GM21515 (cell line): ENCODE data around the gene PARD3B.

ENCODE experiments used
- ATAC-seq: cut with Tn5 transposase; IDR thresholded peaks from one replicate; pipeline ENCODE4 v1.9.1; 2021; ENCODE audit not compliant: unreplicated experiment

The PARD3B gene

DNA sequence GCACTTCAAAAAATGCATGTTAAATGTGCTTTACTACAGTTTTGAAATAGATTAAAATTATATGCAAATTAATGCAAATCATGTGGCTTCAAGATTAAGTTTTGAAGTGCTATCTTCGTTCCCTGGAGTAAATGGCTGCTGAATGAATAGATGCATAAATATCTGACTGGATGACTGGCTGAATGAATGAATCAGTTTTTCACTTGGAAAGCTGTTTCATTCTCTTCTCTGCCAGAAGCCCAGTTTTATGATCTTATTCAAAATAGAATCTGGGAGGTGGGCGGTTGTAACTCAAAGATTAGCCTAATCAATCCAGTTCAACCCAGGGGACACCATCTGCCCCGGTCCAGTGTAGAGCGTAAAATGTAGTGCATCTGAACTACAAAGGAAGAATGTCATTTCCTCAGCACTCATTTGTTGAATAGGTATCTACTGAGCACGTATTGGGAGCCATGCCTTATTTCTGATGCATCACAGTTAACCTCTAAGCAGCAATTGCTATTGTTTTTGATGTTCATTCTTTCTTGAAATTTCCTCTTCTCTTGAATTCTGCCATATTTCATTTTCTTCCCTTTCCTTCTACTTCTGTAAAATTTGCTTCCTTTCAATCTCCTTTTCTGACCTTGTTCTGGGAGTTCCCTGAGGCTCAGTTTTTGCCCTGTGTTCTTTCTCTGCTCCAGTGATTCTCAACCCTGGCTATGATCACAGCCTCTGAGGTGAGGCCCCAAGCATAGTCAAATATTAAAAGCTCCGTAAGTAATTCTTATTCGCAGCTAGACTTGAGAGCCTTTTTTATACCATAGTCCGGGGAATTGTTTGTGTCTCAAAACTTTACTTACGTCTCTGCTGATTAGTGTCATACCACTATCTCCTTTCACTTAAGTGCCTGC lies 282.7 kb downstream of the PARD3B start:
- no peak for ATAC-seq

DNA sequence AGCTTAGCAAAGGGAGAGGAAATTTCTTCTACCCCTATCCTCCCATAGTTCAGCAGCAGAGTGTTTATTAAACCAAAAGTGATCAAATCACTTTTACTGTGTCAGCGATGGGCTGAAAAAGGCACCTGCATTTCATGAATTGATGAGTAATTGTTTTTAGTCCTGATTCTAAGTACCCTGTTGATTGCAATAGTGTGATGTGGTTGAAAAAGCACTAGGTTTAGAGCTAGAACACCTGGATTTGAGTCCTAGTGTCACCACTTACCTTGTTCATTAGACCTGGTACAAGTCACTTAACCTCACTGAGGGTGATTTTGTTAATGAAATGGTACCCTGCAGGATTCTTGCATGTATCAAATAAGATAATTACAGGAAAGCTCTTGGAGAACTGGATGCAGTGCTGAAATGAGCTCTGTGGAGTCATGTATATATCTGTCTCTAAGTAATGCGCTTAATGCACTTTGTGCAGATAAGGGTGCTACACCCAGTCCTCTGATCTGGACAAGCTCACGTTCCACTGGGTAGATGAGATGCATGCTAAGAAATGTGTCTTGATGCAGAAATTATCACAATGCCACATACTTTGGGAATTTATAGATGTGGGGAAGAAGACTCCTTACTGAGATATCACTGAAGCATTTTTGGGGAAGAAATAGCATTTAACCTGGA lies 289.6 kb downstream of the PARD3B start:
- no peak for ATAC-seq

GRCh38 chr2:204835786-204836185 lies 290.5 kb downstream of the PARD3B start:
- ATAC-seq: no peak

DNA sequence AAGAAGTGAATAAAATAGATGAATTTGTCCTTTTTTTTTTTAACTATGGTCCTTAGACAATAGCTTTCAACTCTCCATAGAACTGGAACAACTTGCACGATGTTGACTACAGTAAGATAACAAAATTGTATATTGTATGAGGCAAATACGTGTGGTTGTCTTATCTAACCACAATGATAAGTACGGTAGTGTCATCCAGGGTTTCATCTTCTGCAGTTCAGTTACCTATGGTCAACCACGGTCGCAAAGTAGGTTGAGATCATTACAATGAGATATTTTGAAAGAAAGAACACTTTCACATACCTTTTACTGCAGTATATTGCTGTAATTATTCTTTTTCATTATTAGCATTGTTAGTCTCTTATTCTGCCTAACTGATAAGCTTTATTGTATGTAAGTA lies 295.2 kb downstream of the PARD3B start:
- ATAC-seq: no peak

DNA sequence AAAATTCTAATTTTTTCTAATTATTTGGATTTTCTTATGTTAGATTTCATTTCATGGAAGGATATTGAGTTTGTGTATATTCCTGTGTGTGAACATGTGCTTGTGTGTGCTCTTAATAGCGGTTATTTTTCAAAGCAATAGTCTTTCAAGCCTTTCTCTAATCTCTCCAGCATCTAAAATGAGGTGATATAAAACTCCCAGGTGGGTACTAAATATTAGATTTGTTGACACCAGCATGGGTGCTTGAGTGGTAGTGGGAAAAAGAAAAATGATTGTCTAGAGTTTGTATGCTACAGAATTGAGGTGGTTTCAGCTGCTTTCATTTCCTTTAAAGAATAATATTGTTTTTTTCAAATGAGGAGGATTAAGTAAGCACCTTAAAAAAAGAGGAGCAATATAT lies 296.8 kb downstream of the PARD3B start:
- ATAC-seq: no peak

DNA sequence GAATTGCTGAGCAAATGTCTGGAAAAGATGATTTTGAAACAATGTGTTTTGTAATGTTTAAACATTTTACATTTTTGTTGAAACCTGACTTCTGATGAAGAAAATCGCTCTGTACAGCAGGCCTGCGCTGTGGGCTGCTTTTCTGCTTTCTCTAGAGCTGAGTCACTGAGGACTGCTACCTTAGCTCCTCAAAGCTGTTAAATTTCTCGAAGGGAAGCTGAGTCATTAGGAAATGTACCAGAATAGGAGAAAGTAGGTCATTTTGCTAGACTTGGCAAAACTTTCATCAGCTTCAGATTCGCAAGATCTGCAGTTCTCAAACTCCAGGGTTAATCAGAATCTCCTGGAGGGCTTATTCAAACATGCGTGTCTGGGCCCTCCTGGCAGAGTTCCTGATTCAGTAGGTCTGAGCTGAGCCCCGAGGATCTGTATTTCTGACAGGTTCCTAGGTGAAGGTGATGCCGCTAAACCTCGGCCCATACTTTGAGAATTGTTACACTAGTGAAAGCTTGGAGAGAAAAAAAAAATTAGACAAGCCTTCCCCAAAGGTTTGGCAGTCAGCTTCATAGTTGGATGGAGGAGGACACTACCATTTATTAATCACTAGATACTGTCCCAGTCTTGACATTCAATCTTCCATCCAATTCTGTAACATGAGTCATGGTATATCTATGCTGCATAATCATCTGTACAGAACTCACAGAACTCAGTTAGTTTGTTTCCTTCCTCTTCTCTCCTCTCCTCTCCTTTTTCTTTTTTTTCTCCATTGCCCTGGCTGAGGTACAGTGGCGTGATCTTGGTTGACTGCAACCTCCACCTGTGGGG lies 297.6 kb downstream of the PARD3B start:
- no peak for ATAC-seq

DNA sequence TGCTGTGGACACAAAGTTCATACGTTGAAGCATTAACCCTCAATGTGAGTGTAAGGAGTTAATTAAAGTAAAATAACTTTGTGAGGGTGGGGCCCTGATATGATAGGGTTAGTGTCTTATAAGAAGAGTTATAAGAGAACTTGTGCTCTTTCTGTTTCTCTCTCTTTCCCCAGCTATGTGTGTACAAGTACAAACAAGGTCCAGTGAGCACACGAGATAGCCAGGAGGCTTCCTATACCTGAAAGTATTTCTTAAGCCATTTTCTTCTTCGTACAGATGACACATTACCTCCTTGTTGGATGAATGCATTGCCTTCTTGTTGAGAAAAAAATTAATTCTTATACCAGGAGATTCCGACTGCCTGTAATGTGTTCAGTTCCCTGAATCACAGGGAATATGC lies 301.2 kb downstream of the PARD3B start:
- no peak for ATAC-seq

- no peak for ATAC-seq
Observed at GRCh38 chr2:204849892-204850291, 304.6 kb downstream of the PARD3B start.

DNA sequence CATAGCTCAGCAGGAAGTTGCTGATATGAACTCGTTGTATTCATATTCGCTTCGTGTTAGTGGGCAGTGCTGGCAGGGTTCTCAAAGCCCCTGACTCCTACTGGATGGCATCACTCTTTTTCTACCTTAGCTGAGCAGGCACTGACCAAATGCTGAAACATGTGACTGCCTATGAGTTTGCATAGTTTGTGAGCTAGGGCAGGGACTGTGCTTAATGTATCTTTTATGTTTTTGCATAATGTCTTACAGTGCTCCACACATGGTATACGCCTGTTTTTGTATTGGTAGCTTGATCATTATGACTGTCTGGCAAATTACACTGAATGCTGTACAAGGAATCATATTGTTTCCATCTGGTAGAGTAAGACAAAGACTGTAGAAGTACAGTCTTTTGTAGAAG lies 305.3 kb downstream of the PARD3B start:
- ATAC-seq: no peak

DNA sequence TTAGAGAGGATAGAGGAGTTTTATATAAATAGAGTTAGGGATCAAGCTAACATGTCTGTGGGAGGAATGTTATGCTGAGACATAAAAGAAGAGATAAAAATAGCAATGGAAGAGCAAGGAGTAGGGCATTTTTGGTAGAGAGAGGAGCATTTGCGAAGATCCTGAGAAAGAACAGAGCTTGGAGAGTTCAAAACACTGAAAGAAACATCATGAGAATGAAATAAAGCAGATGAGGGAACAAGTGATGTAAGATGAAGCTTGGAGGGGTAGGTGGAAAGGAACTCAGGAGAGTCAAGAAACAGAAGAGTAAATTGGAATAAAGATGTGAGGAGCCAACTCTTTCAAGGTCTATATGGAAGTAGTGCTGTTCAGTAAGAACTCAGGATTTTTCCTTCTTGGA lies 308.6 kb downstream of the PARD3B start:
- ATAC-seq: no peak

DNA sequence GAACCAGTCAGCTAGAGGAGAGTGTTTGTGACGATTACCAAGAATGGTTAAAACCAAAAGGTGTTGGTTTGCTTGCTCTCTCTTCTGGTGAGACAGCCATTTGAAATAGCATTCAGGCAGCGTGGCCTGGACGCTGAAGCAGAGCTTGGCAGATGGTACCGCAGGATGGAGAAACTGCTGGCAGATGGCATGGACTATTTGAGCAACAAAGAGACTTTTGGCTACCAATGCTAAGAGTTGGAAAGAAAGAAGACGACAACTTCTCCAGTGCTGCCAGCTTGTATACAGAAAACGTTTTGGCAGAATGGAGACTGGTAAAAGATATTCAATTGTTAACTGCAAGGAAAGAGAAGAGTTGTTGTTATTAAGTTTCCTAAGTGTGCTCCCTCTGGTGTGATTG lies 315.0 kb downstream of the PARD3B start:
- ATAC-seq: no peak

- ATAC-seq: no peak
Observed at GRCh38 chr2:204862809-204863208, 317.5 kb downstream of the PARD3B start.

DNA sequence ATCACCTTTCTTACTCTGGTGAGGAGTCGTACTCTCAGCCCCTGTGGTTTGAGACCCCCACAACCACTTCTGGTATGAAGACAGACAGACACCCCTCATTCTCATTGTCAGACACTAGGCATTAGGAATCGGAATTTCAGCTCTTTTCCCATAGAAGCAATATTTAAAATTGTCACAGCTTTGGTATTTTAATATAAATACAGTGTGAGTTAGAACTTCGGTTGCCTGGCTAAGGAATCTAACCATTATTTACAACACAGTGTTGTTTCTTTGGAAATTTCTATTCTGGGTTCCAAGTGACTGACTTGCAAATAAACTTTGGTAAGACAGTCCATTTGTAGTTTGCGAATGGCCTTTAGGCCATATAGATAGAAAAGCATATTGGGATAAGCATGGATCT lies 318.1 kb downstream of the PARD3B start:
- ATAC-seq: no peak

DNA sequence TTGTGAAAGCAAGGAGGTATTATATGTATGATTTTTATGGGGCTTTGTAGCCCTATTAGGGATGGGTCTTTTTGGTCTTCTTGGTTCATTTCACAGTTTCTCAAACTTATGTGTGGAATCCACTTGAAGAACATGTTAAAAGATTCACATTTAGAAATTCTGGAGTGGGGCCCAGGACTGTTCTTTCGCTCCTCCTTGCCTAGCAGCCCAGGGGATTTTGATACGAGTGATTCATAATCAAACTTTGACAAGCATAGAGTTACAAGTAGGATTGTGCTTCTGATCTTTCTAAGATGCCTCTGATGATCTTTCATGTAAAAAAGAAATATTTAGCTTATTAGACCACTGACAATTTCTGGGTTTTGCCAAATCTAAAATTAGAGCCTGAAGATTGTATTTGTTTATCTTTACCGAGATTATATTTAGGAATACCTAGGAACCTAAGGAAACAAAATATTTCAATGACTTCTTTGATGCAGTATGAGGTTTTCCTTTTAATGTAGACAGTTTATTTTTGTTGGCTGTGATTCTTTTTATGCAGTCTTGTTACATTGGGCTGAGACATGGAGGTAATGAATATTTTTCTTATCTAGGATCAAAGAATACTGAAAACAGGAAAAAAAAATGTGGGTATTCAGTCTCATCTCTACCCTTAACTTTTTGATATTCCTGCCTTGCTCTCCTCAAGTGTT lies 324.0 kb downstream of the PARD3B start:
- no peak for ATAC-seq

GRCh38 chr2:204870053-204870452 lies 324.8 kb downstream of the PARD3B start:
- no peak for ATAC-seq

GRCh38 chr2:204871231-204871953 lies 326.1 kb downstream of the PARD3B start:
- ATAC-seq: no peak

DNA sequence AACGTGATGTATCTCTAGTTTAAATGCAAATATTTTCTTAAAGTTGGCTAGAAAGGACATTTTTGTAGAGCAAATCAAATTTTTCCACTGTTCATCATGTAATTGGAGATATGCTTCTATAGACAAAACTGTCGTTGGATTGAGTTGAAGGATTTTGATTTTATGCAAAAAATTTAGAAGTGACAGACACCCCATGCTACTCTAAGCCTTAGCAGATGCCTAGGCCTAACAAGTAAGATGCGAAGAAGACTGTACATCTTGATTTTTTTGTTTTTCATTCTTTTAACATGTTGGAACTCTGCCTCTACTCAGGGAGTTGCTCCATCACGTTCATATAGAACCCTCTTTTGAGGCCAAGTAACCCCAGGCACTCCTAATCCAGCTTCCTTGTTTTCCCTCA lies 331.0 kb downstream of the PARD3B start:
- ATAC-seq: no peak

DNA sequence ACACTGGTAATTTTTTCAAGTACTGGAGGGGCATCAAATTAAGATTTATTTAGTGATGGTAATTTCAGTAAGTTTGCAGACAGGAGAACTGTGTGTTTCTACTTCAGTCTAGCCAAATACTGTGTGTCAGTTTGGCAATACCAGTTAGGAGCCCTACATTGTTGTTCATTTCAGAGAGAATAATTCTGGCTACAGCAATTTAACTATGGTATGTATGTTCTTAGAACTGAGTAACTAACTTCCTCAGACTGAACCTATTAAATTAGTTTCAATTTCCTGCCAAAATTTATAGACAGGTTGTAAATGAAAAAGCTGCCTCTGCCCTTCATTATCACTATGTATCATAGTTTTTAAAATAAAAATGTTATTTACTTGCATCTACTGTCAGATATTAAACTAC lies 332.4 kb downstream of the PARD3B start:
- ATAC-seq: no peak

GRCh38 chr2:204880928-204881327 lies 335.7 kb downstream of the PARD3B start:
- ATAC-seq: no peak

DNA sequence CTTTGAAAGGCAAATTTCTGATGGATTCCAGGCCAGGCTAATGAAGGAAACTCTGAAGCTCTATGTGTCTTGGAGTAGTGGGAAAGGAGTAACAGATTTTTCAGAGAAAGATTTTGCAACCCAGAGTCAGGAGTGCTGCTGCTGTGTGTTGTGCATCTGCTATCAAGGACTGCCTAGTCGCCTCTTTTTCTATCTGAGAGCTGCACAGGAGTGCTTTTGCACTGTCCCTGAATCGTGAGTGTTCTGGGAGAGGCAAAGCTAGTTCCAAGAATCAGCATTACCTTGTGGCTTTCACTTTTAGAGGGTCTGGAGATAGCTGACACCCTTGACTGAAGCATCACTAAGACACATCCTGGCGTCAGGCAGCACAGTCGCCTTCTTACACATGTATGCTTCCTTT lies 336.4 kb downstream of the PARD3B start:
- no peak for ATAC-seq
